GM10266 (cell line): ENCODE measurements around the gene ANKRD11.

ENCODE experiments used
- DNase-seq: peaks from one replicate; pipeline ENCODE4 v3.0.0; 2012; ENCODE audit errors: extremely low spot score
- CTCF ChIP-seq: IDR thresholded peaks from 2 replicates; pipeline ENCODE4 v1.5.1; 2012; ENCODE audit warnings: mild to moderate bottlenecking, low read depth; ENCODE audit not compliant: control insufficient read depth, insufficient read depth; ENCODE audit errors: missing control alignments

ANKRD11 gene

DNA sequence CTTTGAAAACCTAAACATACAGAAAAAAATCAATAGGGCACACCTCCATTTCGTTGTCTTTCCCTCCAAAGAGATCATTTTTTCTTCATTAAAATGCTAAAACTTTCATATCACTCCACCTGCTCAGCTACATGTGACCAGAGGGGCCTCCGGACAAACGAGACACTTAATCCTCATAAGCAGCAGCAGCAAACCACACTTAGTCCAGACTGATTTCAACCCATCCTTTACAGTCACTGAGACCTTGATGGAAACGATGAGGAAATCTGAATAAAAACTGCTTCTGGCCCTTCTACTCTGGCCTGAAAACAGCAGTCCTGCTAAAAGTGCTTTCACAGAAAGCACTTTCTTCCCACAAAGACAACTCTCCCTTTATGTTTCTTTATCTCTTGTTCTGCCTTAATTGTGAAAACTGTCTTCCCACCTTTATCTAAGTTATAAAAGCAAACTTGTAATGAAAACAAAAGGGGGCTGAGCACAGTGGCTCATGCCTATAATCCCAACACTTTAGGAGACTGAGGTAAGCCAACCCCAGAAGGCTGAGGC is 4.6 kb downstream of the ANKRD11 start:
- no peak for DNase-seq
- TF ChIP-seq CTCF: no peak

- DNase-seq: no peak
Observed at GRCh38 chr16:89484923-89485679, 5.3 kb downstream of the ANKRD11 start.

GRCh38 chr16:89484041-89484501 is 6.3 kb downstream of the ANKRD11 start:
- no peak for TF ChIP-seq CTCF
- no peak for DNase-seq

More at GRCh38 chr16:89484923-89485679, 5.3 kb downstream of the ANKRD11 start:
- no peak for TF ChIP-seq CTCF

DNA sequence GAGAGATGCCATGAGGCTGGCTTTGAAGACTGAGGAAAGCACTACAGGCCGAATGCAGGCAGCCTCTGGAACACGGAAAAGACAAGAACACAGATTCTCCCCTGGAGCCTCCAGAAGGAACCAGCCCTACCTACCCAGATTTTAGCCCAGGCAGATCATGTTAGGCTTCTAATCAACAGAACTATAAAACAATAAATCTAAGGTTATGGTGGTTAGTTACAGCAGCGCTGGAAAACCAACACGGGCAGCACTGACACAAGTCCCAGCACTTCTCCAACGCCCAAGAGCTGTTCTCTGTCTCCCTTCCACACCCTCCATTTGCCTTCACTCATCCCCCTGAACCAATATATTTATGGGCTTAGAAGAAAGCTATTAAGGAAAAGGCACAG is 7.5 kb downstream of the ANKRD11 start:
- no peak for TF ChIP-seq CTCF

GRCh38 chr16:89482150-89482816 is 8.1 kb downstream of the ANKRD11 start:
- TF ChIP-seq CTCF: no peak
- no peak for DNase-seq

More for the DNA sequence above, 7.5 kb downstream of the ANKRD11 start:
- DNase-seq: no peak

DNA sequence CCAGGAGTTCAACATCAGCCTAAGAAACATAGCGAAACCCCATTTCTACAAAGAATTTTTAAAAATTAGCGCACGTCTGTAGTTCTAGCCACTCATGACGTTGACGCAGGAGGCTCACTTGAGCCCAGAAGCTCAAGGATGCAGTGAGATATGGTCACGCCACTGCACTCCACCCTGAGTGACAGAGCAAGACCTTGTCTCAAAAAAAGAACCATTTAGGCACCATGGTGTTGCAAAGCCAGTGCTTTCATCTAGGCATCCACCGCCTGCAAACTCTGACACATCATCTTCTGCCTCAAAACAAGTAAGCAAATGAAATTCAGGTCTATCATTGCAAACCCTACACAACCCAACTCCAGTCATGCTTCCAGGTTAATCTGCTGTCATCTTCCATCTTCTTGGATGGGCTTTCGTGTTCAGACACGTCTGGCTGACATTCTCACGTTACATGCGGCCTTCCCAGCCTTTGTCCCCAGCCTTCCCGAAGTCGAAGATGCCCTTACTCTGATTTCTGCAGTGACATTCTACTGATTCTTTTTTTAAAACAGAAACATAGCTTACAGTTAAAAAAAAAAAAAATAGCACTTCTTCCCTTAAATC is 8.9 kb downstream of the ANKRD11 start:
- no peak for DNase-seq
- TF ChIP-seq CTCF: no peak
